ENCODE measurements around the gene HLA-G. TPM values are rescaled to one million over a fixed set of nuclear protein-coding genes. Genes with fewer than 3 reads are reported as not detected.
"Not testable (repeated sequence)": the region's sequence is repeated elsewhere in the genome, so short reads cannot be mapped to it uniquely, and the experiment has no call there.

Gene HLA-G
- total RNA-seq, 1 donor from 2014 or later: not detected

DNA sequence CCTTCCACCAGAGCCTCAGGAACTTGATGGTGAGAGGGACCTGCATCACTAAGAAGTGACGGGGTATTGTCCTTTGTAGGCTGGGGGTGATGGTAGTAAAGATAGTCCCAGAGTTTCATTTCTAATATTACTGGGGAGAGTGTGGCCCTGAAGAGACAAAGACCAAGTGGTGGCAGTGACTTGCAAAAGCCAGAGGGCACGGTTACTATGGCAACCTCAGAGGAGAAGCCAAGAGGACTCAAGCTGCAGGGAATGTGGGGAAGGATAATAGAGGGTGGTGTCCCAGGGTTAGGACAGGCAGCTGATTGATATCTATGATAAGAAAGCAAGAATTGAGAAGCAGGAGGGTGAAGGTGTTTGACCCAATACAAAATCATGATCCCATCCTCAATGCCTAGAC, 42.5 kb downstream of the HLA-G start:
- H3K4me1 Mint-ChIP-seq: peaks cover 5% of the 10 kb centered on the region
- peaks cover 37% of the 10 kb centered on the region for H3K27me3 Mint-ChIP-seq (ENCODE audit: low read depth)
- DNase-seq (ENCODE audit: low read depth, low spot score): no peak
- TF ChIP-seq, protein P1, sequence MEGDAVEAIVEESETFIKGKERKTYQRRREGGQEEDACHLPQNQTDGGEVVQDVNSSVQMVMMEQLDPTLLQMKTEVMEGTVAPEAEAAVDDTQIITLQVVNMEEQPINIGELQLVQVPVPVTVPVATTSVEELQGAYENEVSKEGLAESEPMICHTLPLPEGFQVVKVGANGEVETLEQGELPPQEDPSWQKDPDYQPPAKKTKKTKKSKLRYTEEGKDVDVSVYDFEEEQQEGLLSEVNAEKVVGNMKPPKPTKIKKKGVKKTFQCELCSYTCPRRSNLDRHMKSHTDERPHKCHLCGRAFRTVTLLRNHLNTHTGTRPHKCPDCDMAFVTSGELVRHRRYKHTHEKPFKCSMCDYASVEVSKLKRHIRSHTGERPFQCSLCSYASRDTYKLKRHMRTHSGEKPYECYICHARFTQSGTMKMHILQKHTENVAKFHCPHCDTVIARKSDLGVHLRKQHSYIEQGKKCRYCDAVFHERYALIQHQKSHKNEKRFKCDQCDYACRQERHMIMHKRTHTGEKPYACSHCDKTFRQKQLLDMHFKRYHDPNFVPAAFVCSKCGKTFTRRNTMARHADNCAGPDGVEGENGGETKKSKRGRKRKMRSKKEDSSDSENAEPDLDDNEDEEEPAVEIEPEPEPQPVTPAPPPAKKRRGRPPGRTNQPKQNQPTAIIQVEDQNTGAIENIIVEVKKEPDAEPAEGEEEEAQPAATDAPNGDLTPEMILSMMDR (conservative IDR thresholded peaks at IDR 0.05): no peak
- H3K4me3 Mint-ChIP-seq: no peak overlapping the region
- H3K27ac Mint-ChIP-seq (ENCODE audit: unreplicated experiment): no peak overlapping the region
- H3K9me3 Mint-ChIP-seq: peaks cover 6% of the 10 kb centered on the region
- no peaks in the 10 kb centered on the region for H3K36me3 Mint-ChIP-seq (ENCODE audit: low read depth)

DNA sequence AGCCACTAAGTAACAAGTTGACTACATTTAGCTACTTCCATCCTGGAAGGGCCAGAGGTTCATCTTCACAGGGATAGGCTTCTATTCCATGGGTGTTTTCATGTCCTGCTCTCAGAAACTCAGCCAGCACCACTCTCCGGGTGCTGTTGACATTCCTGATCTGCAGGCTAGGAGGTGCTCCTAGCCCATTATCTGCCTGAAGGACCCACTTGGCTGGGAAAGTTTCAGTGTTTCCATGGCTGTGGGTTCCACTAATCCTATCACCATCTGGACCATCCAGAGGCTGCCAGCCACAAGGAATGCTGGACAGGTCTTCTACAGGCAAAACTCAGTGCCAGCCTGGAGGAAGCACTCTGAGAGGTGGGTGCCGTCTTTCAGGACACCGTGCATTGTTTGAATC, 45.2 kb downstream of the HLA-G start:
- Mint-ChIP-seq H3K9me3 (peaks cover 6% of the 10 kb centered on the region), H3K27ac (ENCODE audit: unreplicated experiment) (no peak overlapping the region), H3K4me3 (no peak overlapping the region), H3K4me1 (peaks cover 5% of the 10 kb centered on the region), H3K27me3 (ENCODE audit: low read depth) (peaks cover 20% of the 10 kb centered on the region), H3K36me3 (ENCODE audit: low read depth) (no peaks in the 10 kb centered on the region)
- TF ChIP-seq, protein P1 (conservative IDR thresholded peaks at IDR 0.05): no peak
- no peak for DNase-seq (ENCODE audit: low read depth, low spot score)

DNA sequence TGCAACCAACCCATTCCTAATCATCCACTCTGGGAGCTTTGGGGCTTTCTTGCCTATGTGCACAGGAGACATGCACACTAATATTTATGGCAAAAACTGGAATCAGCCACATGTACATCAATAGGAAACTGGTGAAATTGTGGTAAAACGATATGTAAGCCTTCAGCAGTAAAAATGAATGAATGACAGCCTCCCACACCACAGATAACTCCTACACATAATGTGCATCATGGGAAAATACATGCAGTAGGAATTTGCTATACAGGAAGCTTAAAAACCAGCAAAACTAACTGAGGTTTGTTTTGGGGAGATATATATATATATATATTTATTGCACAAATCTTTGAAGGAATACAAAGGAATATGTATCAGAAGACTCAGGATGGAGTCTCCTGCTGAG, 47.6 kb downstream of the HLA-G start:
- Mint-ChIP-seq H3K27ac (ENCODE audit: unreplicated experiment) (no peak overlapping the region), H3K4me3 (no peak overlapping the region), H3K36me3 (ENCODE audit: low read depth) (no peaks in the 10 kb centered on the region), H3K27me3 (ENCODE audit: low read depth) (peaks cover 16% of the 10 kb centered on the region), H3K4me1 (no peaks in the 10 kb centered on the region), H3K9me3 (peaks cover 2% of the 10 kb centered on the region)
- TF ChIP-seq, protein P1 (conservative IDR thresholded peaks at IDR 0.05): no peak
- DNase-seq (ENCODE audit: low read depth, low spot score): no peak

GRCh38 chr6:29875734-29876133, 48.1 kb downstream of the HLA-G start:
- H3K4me1 Mint-ChIP-seq; H3K9me3 Mint-ChIP-seq; H3K36me3 Mint-ChIP-seq (ENCODE audit: low read depth); DNase-seq (ENCODE audit: low read depth, low spot score); H3K27ac Mint-ChIP-seq (ENCODE audit: unreplicated experiment); H3K4me3 Mint-ChIP-seq: not testable (repeated sequence)
- peaks cover 16% of the 10 kb centered on the region for H3K27me3 Mint-ChIP-seq (ENCODE audit: low read depth)

Other genes starting within 250 kb of the HLA-G start
- gene OR2H2, start 242.7 kb upstream of the HLA-G start, total RNA-seq: not detected in 2 replicates
- 79.7 and 91.6 TPM in 2 replicates for gene GABBR1, start 194.6 kb upstream of the HLA-G start, total RNA-seq
- not detected in 2 replicates for gene MOG, start 170.7 kb upstream of the HLA-G start, total RNA-seq
- gene ZFP57, start 146.7 kb upstream of the HLA-G start, total RNA-seq: not detected in 2 replicates
- gene HLA-F, start 104.4 kb upstream of the HLA-G start, total RNA-seq: 0.98 and 1.4 TPM in 2 replicates
- 126 and 131 TPM in 2 replicates for gene HLA-A, start 114.7 kb downstream of the HLA-G start, total RNA-seq
- 43.3 and 43.8 TPM in 2 replicates for gene POLR1H, start 233.4 kb downstream of the HLA-G start, total RNA-seq
- gene PPP1R11, start 239.4 kb downstream of the HLA-G start, total RNA-seq: 35.6 and 38.1 TPM in 2 replicates
- gene RNF39, start 247.9 kb downstream of the HLA-G start, total RNA-seq: not detected in 2 replicates